Vagina (tissue), 2 donors: Measurements from ENCODE around the gene TMEM184B.
A peak's percentile ranks its signal among the peaks of the same experiment; 100 is the strongest.

ENCODE experiments used
- POLR2A ChIP-seq, 2 donors: fragments of 450-650 bp; IDR thresholded peaks; one replicate each; pipeline ENCODE4 v1.6.1; 2017; ENCODE audit warnings: antibody characterized with exemption in 2 of 2, mild to moderate bottlenecking in 2 of 2, moderate library complexity in 2 of 2
- POLR2AphosphoS5 ChIP-seq, 2 donors: sonication (generic); formaldehyde crosslinking; IDR thresholded peaks; one replicate each; pipeline ENCODE4 v1.9.0; 2017; ENCODE audit warnings: antibody characterized with exemption in 2 of 2, mild to moderate bottlenecking in 2 of 2, low read depth in 1 of 2; ENCODE audit not compliant: insufficient read depth in 1 of 2
- TF ChIP-seq, protein P1 (sequence below), 3 experiments: fragments of 450-650 bp in 2 of 3; fragments of 200-600 bp in 1 of 3; sonication (generic) in 1 of 3; IDR thresholded peaks; one replicate each; pipeline ENCODE4 v1.5.1; 2017 to 2019; ENCODE audit warnings: antibody characterized with exemption in 3 of 3, mild to moderate bottlenecking in 2 of 3, moderate library complexity in 2 of 3

DNA sequence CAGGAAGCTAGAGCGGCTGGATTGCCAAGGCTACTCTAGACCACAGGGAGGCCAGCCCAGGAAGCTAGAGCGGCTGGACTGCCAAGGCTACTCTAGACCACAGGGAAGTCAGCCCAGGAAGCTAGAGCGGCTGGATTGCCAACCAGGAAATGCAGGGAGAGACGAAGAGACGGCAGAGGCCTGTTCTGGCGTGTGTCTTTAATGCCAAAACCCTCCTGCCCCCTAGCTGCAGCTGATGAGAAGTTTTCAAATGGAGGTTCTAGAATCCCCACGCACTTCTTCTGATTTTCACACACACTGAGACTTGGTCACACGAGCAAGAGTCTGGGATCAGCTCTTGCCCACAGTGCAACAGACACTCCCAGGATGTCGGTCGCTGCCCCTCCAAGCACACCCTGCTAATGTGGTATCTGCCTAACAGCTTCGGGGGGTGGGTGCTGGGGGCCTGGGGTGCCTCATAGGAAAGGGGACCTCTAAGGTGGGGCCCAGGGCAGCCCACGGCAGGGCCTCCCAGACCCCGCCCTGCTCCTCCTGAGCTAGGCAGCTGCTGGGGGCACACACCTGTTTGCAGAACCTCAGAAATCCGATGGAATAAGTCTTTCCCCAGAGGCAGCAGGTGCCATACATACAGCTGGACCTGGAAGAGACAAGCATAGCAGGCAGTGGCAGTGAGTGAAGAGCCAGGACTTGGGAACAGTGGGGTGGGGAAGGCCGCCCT lies 42.5 kb downstream of the TMEM184B start:
- TF ChIP-seq, protein P1, sequence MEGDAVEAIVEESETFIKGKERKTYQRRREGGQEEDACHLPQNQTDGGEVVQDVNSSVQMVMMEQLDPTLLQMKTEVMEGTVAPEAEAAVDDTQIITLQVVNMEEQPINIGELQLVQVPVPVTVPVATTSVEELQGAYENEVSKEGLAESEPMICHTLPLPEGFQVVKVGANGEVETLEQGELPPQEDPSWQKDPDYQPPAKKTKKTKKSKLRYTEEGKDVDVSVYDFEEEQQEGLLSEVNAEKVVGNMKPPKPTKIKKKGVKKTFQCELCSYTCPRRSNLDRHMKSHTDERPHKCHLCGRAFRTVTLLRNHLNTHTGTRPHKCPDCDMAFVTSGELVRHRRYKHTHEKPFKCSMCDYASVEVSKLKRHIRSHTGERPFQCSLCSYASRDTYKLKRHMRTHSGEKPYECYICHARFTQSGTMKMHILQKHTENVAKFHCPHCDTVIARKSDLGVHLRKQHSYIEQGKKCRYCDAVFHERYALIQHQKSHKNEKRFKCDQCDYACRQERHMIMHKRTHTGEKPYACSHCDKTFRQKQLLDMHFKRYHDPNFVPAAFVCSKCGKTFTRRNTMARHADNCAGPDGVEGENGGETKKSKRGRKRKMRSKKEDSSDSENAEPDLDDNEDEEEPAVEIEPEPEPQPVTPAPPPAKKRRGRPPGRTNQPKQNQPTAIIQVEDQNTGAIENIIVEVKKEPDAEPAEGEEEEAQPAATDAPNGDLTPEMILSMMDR (IDR thresholded peaks at IDR 0.05) = peak in 2 of 3 experiments; percentile 39 to 49
- TF ChIP-seq POLR2AphosphoS5 (IDR thresholded peaks at IDR 0.05; ENCODE audit: insufficient read depth in 1 of 2, low read depth in 1 of 2) (peak in 1 of 2 donors; percentile 36), POLR2A (IDR thresholded peaks at IDR 0.05) (no peak)
